PC-9 (cell line): ENCODE results near the gene HSP90AB1.

Source experiments
- CTCF ChIP-seq: fragments of 200-600 bp; sonication (generic); conservative IDR thresholded peaks from 2 replicates; pipeline ENCODE4 v1.6.1; 2017; ENCODE audit warnings: mixed run types, antibody characterized with exemption, mild to moderate bottlenecking, moderate library complexity
- EZH2 ChIP-seq: fragments of 200-600 bp; sonication (generic); IDR thresholded peaks from 2 replicates; pipeline ENCODE4 v1.8.0; 2017; ENCODE audit warnings: antibody characterized with exemption, low read depth

- no peak for TF ChIP-seq EZH2
- no peak for TF ChIP-seq CTCF
These were observed 38.8 kb downstream of the HSP90AB1 start for GRCh38 chr6:44285552-44286284.
